ENCODE data around the gene RNF113A.
"Not testable (repeated sequence)": the region's sequence is repeated elsewhere in the genome, so short reads cannot be mapped to it uniquely, and the experiment has no call there.

Gene RNF113A

GRCh38 chrX:119871599-119872395, at the start of gene RNF113A, which contains the start of gene NDUFA1:
RNF113A (minus strand) TSS chrX:119871733; CDS start chrX:119871613, 120 bp downstream.
NDUFA1 (plus strand) TSS chrX:119871832; CDS start chrX:119871912, 80 bp downstream.
- peak; percentile 79 for DNase-seq (ENCODE audit: low spot score)

- no peak for DNase-seq (ENCODE audit: low spot score)
These were observed 48.5 kb upstream of the RNF113A start for GRCh38 chrX:119919835-119920585.

- no peak for DNase-seq (ENCODE audit: low spot score)
These were observed 46.3 kb upstream of the RNF113A start for GRCh38 chrX:119917877-119918276.

- no peak for DNase-seq (ENCODE audit: low spot score)
These were observed 44.8 kb upstream of the RNF113A start for GRCh38 chrX:119916310-119916709.

GRCh38 chrX:119900976-119901375, 29.4 kb upstream of the RNF113A start:
- no peak for DNase-seq (ENCODE audit: low spot score)

- peak; percentile 16 for DNase-seq (ENCODE audit: low spot score)
These were observed 27.6 kb upstream of the RNF113A start for GRCh38 chrX:119899125-119899524.

DNA sequence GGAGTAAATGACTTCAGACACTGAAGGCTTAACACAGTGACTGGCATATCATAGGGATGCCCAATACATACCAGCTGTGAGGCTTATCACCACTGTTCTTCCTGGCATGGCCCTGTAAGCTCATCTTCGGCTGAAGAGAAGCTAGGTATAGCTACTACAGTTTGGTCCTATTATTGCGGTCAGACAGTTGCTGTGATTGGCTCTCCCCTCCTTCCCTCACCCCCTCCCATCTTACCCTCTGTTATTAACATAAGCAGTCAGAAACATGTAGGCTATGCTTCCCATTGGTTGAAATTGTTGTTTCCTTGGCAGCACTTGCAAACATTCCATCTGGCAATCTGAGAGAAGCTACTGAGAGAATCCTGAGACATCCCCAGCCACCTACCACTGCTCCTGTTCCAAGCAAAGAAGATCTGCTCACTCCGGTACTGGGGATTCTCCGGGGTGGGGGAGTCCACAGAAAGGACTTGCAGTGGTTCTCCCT, 24.4 kb upstream of the RNF113A start, which contains the start of gene AKAP14:
Gene AKAP14 (plus strand): TSS at position 51 of the 484 bp plus-strand sequence. CDS start 7,331 bp downstream, outside the sequence.
- DNase-seq (ENCODE audit: low spot score), result no peak

GRCh38 chrX:119891961-119892692, 20.6 kb upstream of the RNF113A start:
- DNase-seq (ENCODE audit: low spot score), result not testable (repeated sequence)

DNA sequence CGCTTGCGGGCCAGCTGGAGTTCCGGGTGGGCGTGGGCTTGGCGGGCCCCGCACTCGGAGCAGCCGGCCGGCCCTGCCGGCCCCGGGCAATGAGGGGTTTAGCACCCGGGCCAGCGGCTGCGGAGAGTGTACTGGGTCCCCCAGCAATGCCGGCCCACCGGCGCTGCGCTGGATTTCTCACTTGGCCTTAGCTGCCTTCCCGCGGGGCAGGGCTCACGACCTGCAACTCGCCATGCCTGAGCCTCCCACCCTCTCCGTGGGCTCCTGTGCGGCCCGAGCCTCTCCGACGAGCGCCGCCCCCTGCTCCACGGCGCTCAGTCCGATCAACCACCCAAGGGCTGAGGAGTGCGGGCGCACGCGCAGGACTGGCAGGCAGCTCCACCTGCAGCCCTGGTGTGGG, 19.1 kb upstream of the RNF113A start:
- DNase-seq (ENCODE audit: low spot score), result not testable (repeated sequence)

GRCh38 chrX:119887721-119888425, 16.3 kb upstream of the RNF113A start:
- peak; percentile 20 for DNase-seq (ENCODE audit: low spot score)

- DNase-seq (ENCODE audit: low spot score), result peak; percentile 11
These were observed 14.3 kb upstream of the RNF113A start for GRCh38 chrX:119885554-119886428.

GRCh38 chrX:119880552-119881437, 9.3 kb upstream of the RNF113A start:
- DNase-seq (ENCODE audit: low spot score), result peak; percentile 11

- no peak for DNase-seq (ENCODE audit: low spot score)
These were observed 8.5 kb upstream of the RNF113A start for GRCh38 chrX:119880076-119880475.

- no peak for DNase-seq (ENCODE audit: low spot score)
These were observed 7.2 kb upstream of the RNF113A start for GRCh38 chrX:119878740-119879139.

DNA sequence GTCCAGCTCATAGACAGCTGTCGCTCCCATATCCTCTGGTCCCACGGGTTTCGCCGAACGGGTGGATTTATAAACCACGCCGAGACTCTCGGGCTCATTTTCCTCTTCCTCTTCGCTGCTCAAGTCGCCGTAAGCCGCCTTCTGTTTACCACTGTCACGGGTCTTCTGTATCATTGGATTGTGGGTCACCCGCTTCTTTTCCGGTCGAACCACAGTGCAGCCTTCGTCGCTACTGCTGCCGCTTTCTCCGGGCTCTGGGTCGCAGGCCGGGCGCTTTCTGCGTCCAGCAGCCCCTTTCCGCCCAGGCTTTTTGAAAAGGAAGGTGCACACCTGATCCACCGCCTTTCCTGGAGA, 311 bp downstream of the RNF113A start:
- no peak for DNase-seq (ENCODE audit: low spot score)

DNA sequence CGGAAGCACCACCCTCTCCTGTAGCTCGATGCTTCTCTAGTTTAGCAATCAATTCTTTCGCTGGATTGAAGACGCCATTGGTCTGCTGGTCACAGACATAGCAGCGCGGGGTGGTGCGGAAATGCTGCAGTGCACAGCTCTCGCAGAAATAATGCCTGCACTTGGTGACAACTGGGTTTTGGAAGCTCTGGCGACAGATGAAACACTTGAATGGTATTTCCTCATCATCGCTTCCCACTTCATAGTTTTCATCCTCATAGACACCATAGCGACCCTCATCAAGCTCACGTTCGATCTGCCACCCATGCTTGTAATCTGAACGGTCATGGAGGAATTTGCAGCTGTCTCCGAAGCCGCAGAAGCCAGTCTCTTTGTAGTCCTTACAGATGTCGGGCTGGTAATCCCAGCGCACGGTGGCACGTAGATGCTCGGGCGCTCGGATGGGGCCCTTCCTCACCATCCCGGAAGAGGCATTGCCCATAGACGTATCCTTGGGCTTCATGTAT, 854 bp downstream of the RNF113A start:
- DNase-seq (ENCODE audit: low spot score), result peak; percentile 11

DNA sequence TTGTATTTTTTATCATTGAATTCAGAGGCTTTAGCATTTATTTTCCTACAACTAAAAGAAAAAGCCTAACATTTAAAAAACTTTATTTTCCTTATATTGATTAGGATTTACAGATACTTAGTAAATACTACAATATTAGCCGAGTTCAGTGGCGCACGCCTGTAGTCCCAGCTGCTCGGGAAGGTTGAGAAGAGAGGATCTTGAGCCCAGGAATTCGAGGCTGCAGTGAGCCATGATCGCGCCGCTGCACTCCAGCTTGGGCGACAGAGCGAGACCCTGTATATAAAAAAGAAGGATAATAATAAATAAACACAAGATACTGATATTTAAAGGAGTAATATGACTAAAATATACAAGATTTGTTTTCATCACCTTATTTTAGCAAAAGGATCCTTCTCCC, 18.1 kb downstream of the RNF113A start:
- DNase-seq (ENCODE audit: low spot score), result no peak

DNA sequence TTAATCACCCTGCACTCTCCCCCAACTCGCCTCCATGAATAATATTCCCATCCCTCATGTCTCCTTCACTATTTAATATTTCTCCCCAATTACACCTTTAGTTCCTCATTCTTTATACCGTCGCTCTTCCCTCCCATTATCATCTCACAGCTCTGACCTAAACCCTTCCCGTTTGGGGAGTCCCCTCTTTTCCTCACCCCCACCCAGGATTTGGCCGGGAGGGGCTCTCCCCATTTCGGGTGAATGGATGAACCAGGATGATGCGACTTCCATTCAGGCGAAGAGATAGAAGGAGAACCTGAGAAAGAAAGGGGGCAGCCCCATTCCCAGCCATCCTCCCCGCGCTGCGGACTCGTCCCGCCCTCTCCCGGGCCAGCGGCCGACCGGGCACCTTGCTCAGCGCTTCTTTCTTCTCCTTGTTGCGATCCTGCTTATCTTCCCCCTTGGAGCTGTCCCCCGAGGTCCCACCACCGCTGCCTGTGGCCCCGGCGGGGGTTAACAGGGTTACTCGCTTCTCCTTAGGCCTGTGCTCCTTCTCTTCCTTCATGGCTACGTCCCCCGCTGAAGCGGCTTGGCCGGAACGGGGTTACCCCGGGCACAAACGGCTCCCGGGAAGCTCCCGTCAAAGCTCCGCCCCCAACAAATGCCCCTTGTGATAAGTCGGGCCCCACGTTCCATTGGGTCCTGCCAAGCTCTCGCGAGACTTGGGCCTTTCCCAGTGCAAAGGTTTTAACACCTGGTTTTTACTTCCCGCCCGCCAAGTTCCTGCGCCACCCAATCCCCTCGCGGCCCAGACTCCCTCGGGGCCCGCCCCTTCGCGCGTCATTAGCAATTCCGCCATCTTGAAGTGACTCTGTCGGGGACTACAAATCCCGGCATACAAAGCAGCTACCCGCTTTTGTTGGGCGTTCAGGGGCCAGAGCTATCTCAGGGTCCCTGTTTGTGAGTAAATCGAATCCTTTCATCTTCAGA, 18.9 kb downstream of the RNF113A start, which contains the start of gene UPF3B:
Gene UPF3B (minus strand): TSS at position 582 of the 972 bp plus-strand sequence. CDS start 35 bp downstream, at position 547.
- DNase-seq (ENCODE audit: low spot score), result peak; percentile 95
